Hair follicle dermal papilla cell (primary cell): ENCODE measurements around the gene MPL. TPM values are rescaled to one million over a fixed set of nuclear protein-coding genes. Genes with fewer than 3 reads are reported as not detected.

Experiments used
- total RNA-seq: library from RNA; depleted of rRNA; stranded (reverse); fragments of >200 nt; gene quantifications from 2 replicates; pipeline ENCODE4 v1.2.3, GENCODE V29; 2012

The MPL gene
- 0.65 TPM in 1 of 2 replicates, not detected in the other for total RNA-seq

GRCh38 chr1:43337588-43337987, at the start of gene MPL:
Gene MPL, plus strand, starts transcription at chr1:43337818. Its CDS starts 31 bp downstream, at chr1:43337849.

GRCh38 chr1:43300378-43301094, 37.1 kb upstream of the MPL start, which contains the start of gene TIE1:
Gene TIE1, plus strand, starts transcription at chr1:43300982. Its CDS starts 90 bp downstream, at chr1:43301072.

GRCh38 chr1:43358746-43359693, 21.4 kb downstream of the MPL start, which contains the start of gene CDC20:
Gene CDC20, plus strand, starts transcription at chr1:43358981. Its CDS starts 235 bp downstream, at chr1:43359216.

GRCh38 chr1:43367904-43368645, 30.5 kb downstream of the MPL start, which contains the start of gene ELOVL1:
Gene ELOVL1, minus strand, starts transcription at chr1:43368011. Its CDS starts 2,402 bp downstream, at chr1:43365609.

GRCh38 chr1:43389326-43390313, 52.0 kb downstream of the MPL start, which contains the start of the genes MED8 and SZT2:
Gene MED8, minus strand, starts transcription at chr1:43389800. Its CDS starts 36 bp downstream, at chr1:43389764.
Gene SZT2, plus strand, starts transcription at chr1:43389899. Its CDS starts 70 bp downstream, at chr1:43389969.

Other genes starting within 250 kb of the MPL start
- gene EBNA1BP2, start 165.5 kb upstream of the MPL start, total RNA-seq, result 33.5 and 35.7 TPM in 2 replicates
- 0.61 and 0.81 TPM in 2 replicates for gene CFAP57, start 165.5 kb upstream of the MPL start, total RNA-seq
- not detected in 2 replicates for gene TMEM125, start 67.8 kb upstream of the MPL start, total RNA-seq
- not detected in 2 replicates for gene C1orf210, start 52.2 kb upstream of the MPL start, total RNA-seq
- gene TIE1, start 36.8 kb upstream of the MPL start, total RNA-seq, result not detected in 2 replicates
- gene CDC20, start 21.2 kb downstream of the MPL start, total RNA-seq, result 7.2 and 7.6 TPM in 2 replicates
- gene ELOVL1, start 30.2 kb downstream of the MPL start, total RNA-seq, result 39.9 and 61.0 TPM in 2 replicates
- 58.7 and 69.8 TPM in 2 replicates for gene MED8, start 52.0 kb downstream of the MPL start, total RNA-seq
- gene SZT2, start 52.1 kb downstream of the MPL start, total RNA-seq, result 43.7 and 53.1 TPM in 2 replicates
- 22.2 and 34.0 TPM in 2 replicates for gene HYI, start 116.1 kb downstream of the MPL start, total RNA-seq
- gene PTPRF, start 193.1 kb downstream of the MPL start, total RNA-seq, result 39.7 and 45.4 TPM in 2 replicates